Endothelial cell of umbilical vein (primary cell): ENCODE data around the gene HIKESHI. TPM values are rescaled to one million over a fixed set of nuclear protein-coding genes. Genes with fewer than 3 reads are reported as not detected.
A peak's percentile ranks its signal among the peaks of the same experiment; 100 is the strongest.

Source experiments
- BruUV-seq: library from RNA; stranded (reverse); fragments of 400-500 nt; replicated peaks from 2 replicates; lab custom pipeline; 2021; lab: Mats Ljungman, UMichigan
- CTCF ChIA-PET: fragments of 300-600, 350-600 bp; sonication (Branson Sonifier 250); formaldehyde crosslinking; loops from one replicate; lab custom pipeline; 2021; ENCODE audit warnings: antibody characterized with exemption, inconsistent platforms; lab: Charles Lee
- POLR2A ChIA-PET: fragments of 300-600, 350-600 bp; sonication (Branson Sonifier 250); formaldehyde crosslinking; loops from one replicate; lab custom pipeline; 2021; ENCODE audit warnings: antibody characterized with exemption, inconsistent platforms; lab: Charles Lee
- DNase-seq: peaks from one replicate; pipeline ENCODE4 v3.0.0-alpha.2; 2011; ENCODE audit warnings: low read depth, low spot score
- FAIRE-seq: peaks from 2 replicates; lab custom pipeline; 2011; peaks lifted over from hg19 to GRCh38; lab: Jason Lieb, UNC
- H2AFZ ChIP-seq: 2 replicates; pipeline ENCODE4 v1.6.0; 2012; ENCODE audit warnings: low read depth, low read length, control low read depth, inconsistent platforms
- H3K27ac ChIP-seq: 2 replicates; pipeline ENCODE4 v1.5.1; 2011; ENCODE audit warnings: low read depth, mild to moderate bottlenecking, control low read depth, low read length, moderate library complexity; ENCODE audit not compliant: insufficient read depth
- H3K27me3 ChIP-seq, 2 experiments: 2 replicates each; pipeline versions ENCODE4 v1.6.0 to v1.6.1; 2011; ENCODE audit warnings: low read length in 2 of 2, mixed read lengths in 1 of 2; ENCODE audit not compliant: control insufficient read depth in 2 of 2, insufficient read depth in 2 of 2
- H3K36me3 ChIP-seq, 2 experiments: 2 replicates in 1 of 2; 3 replicates in 1 of 2; pipeline ENCODE4 v1.5.1; 2011; ENCODE audit warnings: low read length in 2 of 2, mild to moderate bottlenecking in 1 of 2, moderate library complexity in 1 of 2; ENCODE audit not compliant: control insufficient read depth in 2 of 2, insufficient read depth in 2 of 2; ENCODE audit errors: extremely low read depth in 1 of 2
- H3K4me1 ChIP-seq: 3 replicates; pipeline ENCODE4 v1.5.1; 2011; ENCODE audit warnings: mild to moderate bottlenecking, low read length; ENCODE audit not compliant: control insufficient read depth, insufficient read depth; ENCODE audit errors: extremely low read depth
- H3K4me2 ChIP-seq: 2 replicates; pipeline ENCODE4 v1.6.1; 2011; ENCODE audit warnings: low read length, control low read depth, mixed read lengths; ENCODE audit not compliant: insufficient read depth
- H3K4me3 ChIP-seq, 3 experiments: fragments of 200-600 bp in 1 of 3; sonication (generic), shearing (Covaris generic) in 1 of 3; replicated peaks in 1 of 3; 2 replicates each; pipeline ENCODE4 v1.5.1; 2011 to 2016; ENCODE audit warnings: control low read depth in 3 of 3, low read length in 3 of 3, mild to moderate bottlenecking in 2 of 3, inconsistent platforms in 1 of 3, low read depth in 1 of 3, moderate library complexity in 1 of 3; ENCODE audit not compliant: insufficient read depth in 1 of 3
- H3K79me2 ChIP-seq: 2 replicates; pipeline ENCODE4 v1.6.0; 2012; ENCODE audit warnings: low read length, inconsistent platforms; ENCODE audit not compliant: control insufficient read depth, insufficient read depth
- H3K9ac ChIP-seq: replicated peaks from 2 replicates; pipeline ENCODE3; 2011; ENCODE audit warnings: low read length, control low read depth; ENCODE audit not compliant: insufficient read depth; ENCODE audit errors: extremely low read depth
- H3K9me1 ChIP-seq: replicated peaks from 3 replicates; pipeline ENCODE4 v1.6.0; 2011; ENCODE audit warnings: mild to moderate bottlenecking, low read length; ENCODE audit not compliant: control insufficient read depth, insufficient read depth; ENCODE audit errors: extremely low read depth
- H3K9me3 ChIP-seq: replicated peaks from 2 replicates; pipeline ENCODE4 v1.5.1; 2012; ENCODE audit warnings: low read length, inconsistent platforms; ENCODE audit not compliant: control insufficient read depth, insufficient read depth
- H4K20me1 ChIP-seq: replicated peaks from 2 replicates; pipeline ENCODE3; 2011; ENCODE audit warnings: mild to moderate bottlenecking, low read length; ENCODE audit not compliant: control insufficient read depth, insufficient read depth; ENCODE audit errors: extremely low read depth
- CTCF ChIP-seq, 2 donors: IDR thresholded peaks; 1 replicate in 1 of 2; 2 replicates in 1 of 2; pipeline ENCODE4 v1.5.1; 2011; ENCODE audit warnings: low read length in 2 of 2, mild to moderate bottlenecking in 2 of 2, moderate library complexity in 2 of 2, control low read depth in 1 of 2, inconsistent platforms in 1 of 2, low read depth in 1 of 2; ENCODE audit not compliant: insufficient read depth in 1 of 2; ENCODE audit errors: extremely low read depth in 1 of 2
- EZH2 ChIP-seq: IDR thresholded peaks from 2 replicates; pipeline ENCODE4 v1.6.1; 2012; ENCODE audit warnings: borderline replicate concordance, low read depth, mild to moderate bottlenecking, moderate library complexity, low read length, inconsistent platforms; ENCODE audit not compliant: severe bottlenecking
- FOS ChIP-seq: IDR thresholded peaks from 2 replicates; pipeline ENCODE4 v1.6.1; 2011; ENCODE audit warnings: mild to moderate bottlenecking, low read length, moderate library complexity, borderline replicate concordance; ENCODE audit not compliant: insufficient read depth
- GATA2 ChIP-seq: IDR thresholded peaks from 2 replicates; pipeline ENCODE4 v1.7.0; 2011; ENCODE audit warnings: low read depth, mild to moderate bottlenecking, moderate library complexity, mixed read lengths, low read length; ENCODE audit not compliant: insufficient read length, insufficient read depth
- JUN ChIP-seq: IDR thresholded peaks from 2 replicates; pipeline ENCODE4 v1.6.1; 2011; ENCODE audit warnings: borderline replicate concordance, low read depth; ENCODE audit not compliant: insufficient read length, insufficient read depth
- MAX ChIP-seq: IDR thresholded peaks from 2 replicates; pipeline ENCODE4 v1.6.1; 2011; ENCODE audit not compliant: insufficient read depth, insufficient read length
- MYC ChIP-seq: IDR thresholded peaks from one replicate; pipeline ENCODE4 v1.6.1; 2011; ENCODE audit warnings: mild to moderate bottlenecking, low read depth, low read length
- POLR2A ChIP-seq: IDR thresholded peaks from 2 replicates; pipeline ENCODE4 v1.6.1; 2012; ENCODE audit warnings: low read depth, mild to moderate bottlenecking, control low read depth, low read length
- POLR2AphosphoS5 ChIP-seq: IDR thresholded peaks from 2 replicates; pipeline ENCODE4 v1.6.1; 2012; ENCODE audit warnings: low read depth, mild to moderate bottlenecking, control low read depth, low read length, moderate library complexity; ENCODE audit not compliant: insufficient read depth
- dilution Hi-C: fragments of 300-500 bp; cut with MboI; formaldehyde crosslinking; loops from one replicate; pipeline ENCODE4 v1.15.0; 2019; ENCODE audit warnings: low sequenced_read_pairs; ENCODE audit not compliant: extremely low pct_ligation_motif_present
- intact Hi-C: fragments of 100-400 bp; cut with micrococcal nuclease; formaldehyde crosslinking; loops from one replicate; pipeline ENCODE4 v1.10.0; 2022
- polyA plus RNA-seq, 4 experiments: library from polyadenylated mRNA; depleted of rRNA in 3 of 4; stranded (reverse) in 3 of 4; unstranded in 1 of 4; fragments of >200 nt; gene quantifications; 2 replicates each; pipeline versions ENCODE4 v1.2.1 to v1.2.3, GENCODE V29; 2011 to 2012; ENCODE audit warnings: missing spikeins in 1 of 4
- total RNA-seq: library from RNA; stranded (reverse); gene quantifications from 2 replicates; pipeline ENCODE4 v1.2.3, GENCODE V29; 2021

The HIKESHI gene
- total and polyA plus RNA-seq, 2 donors (not counting 3 experiments of a cell fraction or from before 2014, with no cell fraction given), result 40.2 to 66.9 TPM

GRCh38 chr11:86374586-86374985 is 72.5 kb downstream of the HIKESHI start, which contains the start of gene CCDC81:
Gene CCDC81, plus strand, starts transcription at chr11:86374887. Its CDS starts 277 bp downstream, at chr11:86375164.
- no TSS peak for BruUV-seq
- CTCF ChIA-PET, result interaction anchor here (0.9 to 2.8 kb wide), 5 partner anchors 10 to 37 kb away, joined by 3 to 16 read pairs (median 6); no protein-coding TSS in a partner anchor
- H3K4me1 ChIP-seq, result peaks cover 20% of the 10 kb centered on the region
- H3K9ac ChIP-seq, result peak within 1 kb of the TSS; percentile 19
- FAIRE-seq (no peak), DNase-seq (peak; percentile 41)
- intact Hi-C loops, result no loop called here
- no peaks in the 10 kb centered on the region for H3K27me3 ChIP-seq
- H3K9me1 ChIP-seq, result no peaks in the 10 kb centered on the region
- H3K79me2 ChIP-seq, result no peaks in the 10 kb centered on the region
- H3K4me2 ChIP-seq, result peak within 1 kb of the TSS; percentile 80
- dilution Hi-C loops, result no loop called here
- H3K27ac ChIP-seq, result no peak within 1 kb of the TSS
- H2AFZ ChIP-seq, result peak within 1 kb of the TSS; percentile 87
- peak within 1 kb of the TSS; percentile 12 to 48 (median 13) for H3K4me3 ChIP-seq
- H3K9me3 ChIP-seq, result no peaks in the 10 kb centered on the region
- POLR2A ChIA-PET, result no interaction called here
- H4K20me1 ChIP-seq, result no peaks in the 10 kb centered on the region
- TF ChIP-seq JUN, result no peak
- no peak for TF ChIP-seq EZH2
- no peak for TF ChIP-seq MYC
- no peak for TF ChIP-seq MAX
- TF ChIP-seq POLR2AphosphoS5, result no peak
- TF ChIP-seq GATA2, result no peak
- TF ChIP-seq FOS, result no peak
- no peak for TF ChIP-seq CTCF (IDR thresholded peaks at IDR 0.05; ENCODE audit: extremely low read depth in 1 of 2, insufficient read depth in 1 of 2, low read depth in 1 of 2, low read length in 2 of 2)
- no peak for TF ChIP-seq POLR2A
- no peaks in the 10 kb centered on the region for H3K36me3 ChIP-seq
